Measurements from ENCODE around the gene TNRC18.
A peak's percentile ranks its signal among the peaks of the same experiment; 100 is the strongest.

TNRC18 gene

DNA sequence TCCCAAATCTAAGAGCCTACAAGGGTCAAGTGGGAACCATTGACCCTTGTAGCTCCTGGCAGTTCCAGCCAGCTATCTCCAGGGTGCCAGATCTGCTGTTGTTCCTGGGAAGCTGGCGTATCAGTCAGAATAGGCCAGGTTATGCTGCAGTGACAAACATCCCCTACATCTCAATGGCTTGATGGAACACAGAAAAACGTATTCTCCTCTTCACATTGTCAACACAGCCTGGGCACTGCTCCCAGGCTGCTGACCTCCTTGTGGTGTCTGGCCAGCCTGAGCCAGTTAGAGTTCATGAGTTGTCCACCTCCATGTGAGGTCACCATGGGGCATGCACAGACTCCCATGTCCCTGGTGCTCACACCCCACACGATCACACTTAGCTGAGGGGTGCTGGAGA is 9.5 kb upstream of the TNRC18 start:
- H3K27ac ChIP-seq (ENCODE audit: poor library complexity, severe bottlenecking): no peak overlapping the region
- no peak overlapping the region for H3K4me3 ChIP-seq (ENCODE audit: severe bottlenecking)
- H3K36me3 ChIP-seq (ENCODE audit: low read depth): peaks cover 5% of the 10 kb centered on the region
- TF ChIP-seq, protein P1, sequence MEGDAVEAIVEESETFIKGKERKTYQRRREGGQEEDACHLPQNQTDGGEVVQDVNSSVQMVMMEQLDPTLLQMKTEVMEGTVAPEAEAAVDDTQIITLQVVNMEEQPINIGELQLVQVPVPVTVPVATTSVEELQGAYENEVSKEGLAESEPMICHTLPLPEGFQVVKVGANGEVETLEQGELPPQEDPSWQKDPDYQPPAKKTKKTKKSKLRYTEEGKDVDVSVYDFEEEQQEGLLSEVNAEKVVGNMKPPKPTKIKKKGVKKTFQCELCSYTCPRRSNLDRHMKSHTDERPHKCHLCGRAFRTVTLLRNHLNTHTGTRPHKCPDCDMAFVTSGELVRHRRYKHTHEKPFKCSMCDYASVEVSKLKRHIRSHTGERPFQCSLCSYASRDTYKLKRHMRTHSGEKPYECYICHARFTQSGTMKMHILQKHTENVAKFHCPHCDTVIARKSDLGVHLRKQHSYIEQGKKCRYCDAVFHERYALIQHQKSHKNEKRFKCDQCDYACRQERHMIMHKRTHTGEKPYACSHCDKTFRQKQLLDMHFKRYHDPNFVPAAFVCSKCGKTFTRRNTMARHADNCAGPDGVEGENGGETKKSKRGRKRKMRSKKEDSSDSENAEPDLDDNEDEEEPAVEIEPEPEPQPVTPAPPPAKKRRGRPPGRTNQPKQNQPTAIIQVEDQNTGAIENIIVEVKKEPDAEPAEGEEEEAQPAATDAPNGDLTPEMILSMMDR (IDR thresholded peaks at IDR 0.05; ENCODE audit: poor library complexity, severe bottlenecking): no peak
- H3K4me1 ChIP-seq (ENCODE audit: insufficient read depth, poor library complexity, severe bottlenecking): peaks cover 3% of the 10 kb centered on the region
- DNase-seq (ENCODE audit: low spot score): no peak
- no peak for ATAC-seq (ENCODE audit: low read depth)
- peaks cover 11% of the 10 kb centered on the region for H3K9me3 ChIP-seq (ENCODE audit: severe bottlenecking)
- H3K27me3 ChIP-seq (ENCODE audit: insufficient read depth, poor library complexity, severe bottlenecking): no peaks in the 10 kb centered on the region

DNA sequence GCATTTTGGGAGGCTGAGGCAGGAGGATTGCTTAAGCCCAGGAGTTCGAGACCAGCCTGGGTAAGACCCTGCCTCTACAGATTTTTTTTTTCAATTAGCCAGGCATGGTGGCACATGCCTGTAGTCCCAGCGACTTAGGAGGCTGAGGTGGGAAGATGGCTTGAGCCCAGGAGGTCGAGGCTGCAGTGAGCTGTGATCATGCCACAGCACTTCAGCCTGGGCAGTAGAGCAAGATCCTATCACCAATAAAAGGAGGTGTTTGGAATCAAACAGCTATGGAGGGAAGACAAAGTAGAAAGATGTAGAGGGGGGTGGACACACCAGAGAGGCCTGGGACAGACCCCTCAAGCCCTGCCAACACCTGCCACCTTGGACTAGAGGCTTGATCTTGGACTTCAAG is 9.1 kb upstream of the TNRC18 start:
- H3K4me1 ChIP-seq (ENCODE audit: insufficient read depth, poor library complexity, severe bottlenecking): peaks cover 3% of the 10 kb centered on the region
- TF ChIP-seq, protein P1 (IDR thresholded peaks at IDR 0.05; ENCODE audit: poor library complexity, severe bottlenecking): no peak
- H3K27me3 ChIP-seq (ENCODE audit: insufficient read depth, poor library complexity, severe bottlenecking): no peaks in the 10 kb centered on the region
- no peak overlapping the region for H3K4me3 ChIP-seq (ENCODE audit: severe bottlenecking)
- H3K27ac ChIP-seq (ENCODE audit: poor library complexity, severe bottlenecking): no peak overlapping the region
- peaks cover 5% of the 10 kb centered on the region for H3K36me3 ChIP-seq (ENCODE audit: low read depth)
- peaks cover 9% of the 10 kb centered on the region for H3K9me3 ChIP-seq (ENCODE audit: severe bottlenecking)
- DNase-seq (ENCODE audit: low spot score) (no peak), ATAC-seq (ENCODE audit: low read depth) (no peak)

DNA sequence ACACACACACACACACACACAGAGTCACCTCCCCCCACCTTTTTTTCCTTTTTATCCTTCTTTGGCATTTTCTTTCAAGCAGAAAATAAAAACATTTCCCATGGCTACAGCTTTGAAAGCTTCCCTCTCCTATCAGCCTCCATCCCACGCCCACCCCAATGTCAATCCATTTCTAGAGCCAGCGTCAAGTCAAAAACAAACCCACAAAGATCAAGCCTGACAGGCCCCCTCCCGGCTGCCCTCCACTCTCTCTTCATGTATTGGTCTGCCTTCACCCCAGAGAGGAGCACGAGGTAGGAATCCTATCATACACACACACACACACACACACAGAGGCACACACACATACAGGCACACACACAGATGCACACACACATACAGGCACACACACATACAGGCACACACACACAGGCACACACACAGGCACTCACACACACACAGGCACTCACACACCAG is 8.0 kb upstream of the TNRC18 start:
- ATAC-seq (ENCODE audit: low read depth): no peak
- Histone ChIP-seq H3K9me3 (ENCODE audit: severe bottlenecking) (peaks cover 2% of the 10 kb centered on the region), H3K27ac (ENCODE audit: poor library complexity, severe bottlenecking) (no peak overlapping the region)

DNA sequence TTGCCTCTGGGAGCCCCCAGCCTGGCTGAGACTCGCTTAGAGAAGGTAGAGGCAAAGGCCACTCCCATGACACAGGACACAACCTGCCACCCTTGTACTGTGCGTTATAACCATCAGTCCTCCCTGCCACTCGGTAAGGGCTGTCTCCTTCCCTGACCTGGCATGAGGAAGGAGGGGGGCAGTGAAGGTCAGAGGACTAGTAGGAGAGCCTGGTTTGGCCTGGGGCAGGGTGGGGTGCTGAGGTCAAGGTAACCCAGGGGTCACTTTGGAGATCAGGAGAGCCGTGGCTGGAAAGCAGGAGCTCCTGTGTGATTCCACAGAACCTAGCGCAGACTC is 6.9 kb upstream of the TNRC18 start:
- H3K4me3 ChIP-seq (ENCODE audit: severe bottlenecking): no peak overlapping the region
- peaks cover 3% of the 10 kb centered on the region for H3K4me1 ChIP-seq (ENCODE audit: insufficient read depth, poor library complexity, severe bottlenecking)
- TF ChIP-seq, protein P1 (IDR thresholded peaks at IDR 0.05; ENCODE audit: poor library complexity, severe bottlenecking): no peak
- no peak for ATAC-seq (ENCODE audit: low read depth)
- peak overlapping the region; percentile 98 for H3K27ac ChIP-seq (ENCODE audit: poor library complexity, severe bottlenecking)
- no peak for DNase-seq (ENCODE audit: low spot score)
- peaks cover 5% of the 10 kb centered on the region for H3K36me3 ChIP-seq (ENCODE audit: low read depth)
- H3K27me3 ChIP-seq (ENCODE audit: insufficient read depth, poor library complexity, severe bottlenecking): no peaks in the 10 kb centered on the region
- H3K9me3 ChIP-seq (ENCODE audit: severe bottlenecking): no peaks in the 10 kb centered on the region

More for the DNA sequence above, 8.0 kb upstream of the TNRC18 start:
- Histone ChIP-seq H3K27me3 (ENCODE audit: insufficient read depth, poor library complexity, severe bottlenecking) (no peaks in the 10 kb centered on the region), H3K4me3 (ENCODE audit: severe bottlenecking) (no peak overlapping the region), H3K36me3 (ENCODE audit: low read depth) (peaks cover 5% of the 10 kb centered on the region), H3K4me1 (ENCODE audit: insufficient read depth, poor library complexity, severe bottlenecking) (peaks cover 3% of the 10 kb centered on the region)
- TF ChIP-seq, protein P1 (IDR thresholded peaks at IDR 0.05; ENCODE audit: poor library complexity, severe bottlenecking): no peak
- DNase-seq (ENCODE audit: low spot score): no peak

DNA sequence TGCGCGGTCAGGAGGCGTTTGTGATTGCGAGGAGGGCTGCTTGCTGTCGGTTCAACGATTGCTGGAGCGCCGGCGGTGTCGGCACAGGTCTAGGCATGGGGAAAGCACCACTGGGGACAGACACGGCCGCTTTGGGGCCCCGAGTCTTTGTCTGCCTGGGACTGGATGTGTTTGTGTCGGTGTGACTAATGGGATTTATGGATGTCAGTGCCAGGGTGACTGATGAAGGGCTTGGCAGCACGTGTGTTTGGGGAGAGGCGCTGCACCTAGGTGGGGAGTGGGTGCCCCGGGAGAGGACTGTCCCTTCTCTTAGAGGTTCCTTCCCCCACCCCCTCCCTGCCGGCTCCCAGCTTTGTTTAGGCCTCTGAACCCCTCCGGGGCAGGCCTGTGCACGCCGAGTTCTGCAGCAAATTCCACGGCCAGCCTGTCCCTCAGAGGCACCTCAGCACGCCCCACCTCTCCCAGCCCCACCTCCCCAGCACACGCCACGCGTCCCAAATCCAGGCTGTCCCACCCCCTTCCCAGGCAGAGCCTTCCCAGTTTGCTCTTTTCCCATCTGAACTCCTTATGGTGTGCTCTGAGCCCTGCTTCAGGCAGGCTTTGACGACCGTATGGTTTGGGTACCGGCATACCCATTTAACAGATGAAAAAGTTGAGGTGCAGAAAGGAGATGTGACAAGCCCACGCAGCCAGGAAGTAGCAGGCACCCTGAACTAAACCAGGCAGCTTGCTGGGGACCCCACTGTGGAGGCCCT is 6.4 kb upstream of the TNRC18 start:
- DNase-seq (ENCODE audit: low spot score) (peak; percentile 84), ATAC-seq (ENCODE audit: low read depth) (peak; percentile 31)
- peaks cover 3% of the 10 kb centered on the region for H3K4me1 ChIP-seq (ENCODE audit: insufficient read depth, poor library complexity, severe bottlenecking)
- peak overlapping the region; percentile 62 for H3K4me3 ChIP-seq (ENCODE audit: severe bottlenecking)
- H3K27me3 ChIP-seq (ENCODE audit: insufficient read depth, poor library complexity, severe bottlenecking): no peaks in the 10 kb centered on the region
- TF ChIP-seq, protein P1 (IDR thresholded peaks at IDR 0.05; ENCODE audit: poor library complexity, severe bottlenecking): no peak
- peak overlapping the region; percentile 98 for H3K27ac ChIP-seq (ENCODE audit: poor library complexity, severe bottlenecking)
- H3K9me3 ChIP-seq (ENCODE audit: severe bottlenecking): no peaks in the 10 kb centered on the region
- H3K36me3 ChIP-seq (ENCODE audit: low read depth): peaks cover 5% of the 10 kb centered on the region

Data from RWPE2 (cell line).